ENCODE results near the gene SMG5. TPM values are rescaled to one million over a fixed set of nuclear protein-coding genes. Genes with fewer than 3 reads are reported as not detected.

SMG5 gene
- total RNA-seq, 1 donor from 2014 or later = 77.1 TPM

DNA sequence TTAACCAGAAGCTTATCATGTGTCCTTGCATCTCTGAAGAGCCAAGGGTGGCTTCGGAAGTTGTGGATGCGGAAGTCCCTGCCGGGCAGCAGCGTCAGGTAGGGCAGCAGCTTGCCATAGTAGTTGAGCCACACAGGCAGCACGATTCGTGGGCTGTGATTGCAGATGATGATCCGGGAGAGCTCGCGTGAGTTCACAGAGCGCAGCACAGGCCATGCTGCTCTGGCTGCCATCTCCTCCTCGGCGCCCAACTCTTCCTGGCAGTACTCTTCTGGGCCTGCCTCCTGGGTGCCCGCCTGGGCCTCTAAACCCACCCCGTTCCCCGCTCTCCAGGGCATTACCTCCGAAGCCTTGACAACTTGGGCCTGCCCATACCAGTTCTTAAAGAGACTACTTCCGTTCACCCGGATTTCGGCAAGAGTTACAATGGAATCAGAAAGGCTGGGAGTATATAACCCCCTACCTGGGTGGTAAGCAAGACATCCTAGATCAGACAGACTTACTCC is 16.3 kb upstream of the SMG5 start, which contains the start of gene VHLL:
VHLL (minus strand) TSS at position 456 of the 506 bp plus-strand sequence; CDS start at position 338, 118 bp downstream.
- Mint-ChIP-seq H3K27ac (no peak within 1 kb of the TSS), H3K4me1 (peaks cover 15% of the 10 kb centered on the region), H3K9me3 (no peaks in the 10 kb centered on the region), H3K4me3 (no peak within 1 kb of the TSS), H3K36me3 (ENCODE audit: low read depth) (peaks cover 5% of the 10 kb centered on the region), H3K27me3 (no peaks in the 10 kb centered on the region)
- DNase-seq = no peak
- no peak for ATAC-seq (ENCODE audit: low read depth)
- intact Hi-C loops (cut with micrococcal nuclease) = loop anchor here (5.0 kb wide), 1 partner anchor 38 kb away; the partner anchor contains the start of genes CCT3 and TSACC
- ChIA-PET CTCF (no interaction called here), POLR2A (no interaction called here)
- TF ChIP-seq, protein P1, sequence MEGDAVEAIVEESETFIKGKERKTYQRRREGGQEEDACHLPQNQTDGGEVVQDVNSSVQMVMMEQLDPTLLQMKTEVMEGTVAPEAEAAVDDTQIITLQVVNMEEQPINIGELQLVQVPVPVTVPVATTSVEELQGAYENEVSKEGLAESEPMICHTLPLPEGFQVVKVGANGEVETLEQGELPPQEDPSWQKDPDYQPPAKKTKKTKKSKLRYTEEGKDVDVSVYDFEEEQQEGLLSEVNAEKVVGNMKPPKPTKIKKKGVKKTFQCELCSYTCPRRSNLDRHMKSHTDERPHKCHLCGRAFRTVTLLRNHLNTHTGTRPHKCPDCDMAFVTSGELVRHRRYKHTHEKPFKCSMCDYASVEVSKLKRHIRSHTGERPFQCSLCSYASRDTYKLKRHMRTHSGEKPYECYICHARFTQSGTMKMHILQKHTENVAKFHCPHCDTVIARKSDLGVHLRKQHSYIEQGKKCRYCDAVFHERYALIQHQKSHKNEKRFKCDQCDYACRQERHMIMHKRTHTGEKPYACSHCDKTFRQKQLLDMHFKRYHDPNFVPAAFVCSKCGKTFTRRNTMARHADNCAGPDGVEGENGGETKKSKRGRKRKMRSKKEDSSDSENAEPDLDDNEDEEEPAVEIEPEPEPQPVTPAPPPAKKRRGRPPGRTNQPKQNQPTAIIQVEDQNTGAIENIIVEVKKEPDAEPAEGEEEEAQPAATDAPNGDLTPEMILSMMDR (IDR thresholded peaks at IDR 0.05) = no peak

DNA sequence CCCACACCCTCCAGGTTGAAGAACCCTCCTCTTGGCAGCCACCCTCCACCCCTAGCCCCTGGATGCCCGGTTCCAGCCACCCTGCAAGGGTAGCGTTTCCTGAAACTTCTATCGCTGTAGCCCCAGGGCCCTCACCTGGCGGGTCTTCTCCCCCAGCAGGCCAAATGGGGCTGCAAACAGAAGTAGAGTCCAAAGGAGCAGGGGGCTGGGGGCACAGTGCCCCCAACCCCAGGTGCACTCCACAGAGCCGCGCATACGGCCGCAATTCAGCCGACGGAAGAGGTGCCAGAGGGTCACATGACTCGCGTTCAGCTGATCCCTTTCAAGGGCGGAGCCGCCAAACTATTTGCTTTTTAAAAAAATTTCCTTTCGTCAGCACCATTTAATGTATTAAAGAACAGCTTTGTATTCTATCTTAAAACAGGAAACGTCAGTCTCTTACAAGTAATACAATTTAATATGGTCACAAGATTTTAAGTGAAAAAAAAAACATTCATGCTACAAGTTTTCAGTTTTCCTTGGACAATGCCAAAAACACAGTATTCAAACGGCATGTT is 12.8 kb upstream of the SMG5 start, which contains the start of gene GLMP:
GLMP (minus strand) TSS at position 289 of the 557 bp plus-strand sequence; CDS start at position 255, 34 bp downstream.
- peak; percentile 28 for DNase-seq
- peak within 1 kb of the TSS; percentile 46 for H3K27ac Mint-ChIP-seq
- TF ChIP-seq, protein P1 (IDR thresholded peaks at IDR 0.05) = no peak
- H3K27me3 Mint-ChIP-seq = no peaks in the 10 kb centered on the region
- POLR2A ChIA-PET = interaction anchor here (0.7 to 0.9 kb wide), 2 partner anchors 13 to 24 kb away, joined by 3 to 8 read pairs; partner anchors contain the start of gene SMG5
- ATAC-seq (ENCODE audit: low read depth) = peak; percentile 56
- intact Hi-C loops (cut with micrococcal nuclease) = loop anchor here (1.0 to 5.0 kb wide), 2 partner anchors 13 to 42 kb away; partner anchors contain the start of genes CCT3, SMG5 and TSACC
- H3K4me3 Mint-ChIP-seq = peak within 1 kb of the TSS; percentile 87
- H3K36me3 Mint-ChIP-seq (ENCODE audit: low read depth) = peaks cover 2% of the 10 kb centered on the region
- H3K4me1 Mint-ChIP-seq = peaks cover 21% of the 10 kb centered on the region
- CTCF ChIA-PET = interaction anchor here (1.0 kb wide), 1 partner anchor 24 kb away, joined by 5 read pairs; no protein-coding TSS in a partner anchor
- H3K9me3 Mint-ChIP-seq = no peaks in the 10 kb centered on the region

DNA sequence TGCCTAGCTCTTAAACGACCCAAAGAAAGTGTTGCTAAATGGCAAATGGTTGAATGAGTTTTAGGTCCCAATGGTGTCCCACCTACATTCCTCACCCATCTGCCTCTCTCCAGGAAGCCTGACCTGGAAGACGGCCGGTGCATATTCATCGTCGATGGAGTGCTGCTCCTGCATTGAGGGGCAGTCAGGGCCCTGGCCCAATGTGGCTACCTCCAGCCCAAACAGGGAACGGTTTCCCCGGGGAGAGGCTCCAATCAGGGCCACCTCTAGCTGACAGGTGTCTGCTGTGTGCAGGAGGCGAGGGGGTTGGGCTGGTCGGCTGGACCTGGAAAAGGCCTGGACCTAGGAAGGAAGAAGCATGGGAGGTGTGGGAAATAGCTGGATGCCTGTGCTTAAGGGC is 11.3 kb upstream of the SMG5 start:
- DNase-seq (no peak), ATAC-seq (ENCODE audit: low read depth) (no peak)
- Mint-ChIP-seq H3K4me1 (peaks cover 21% of the 10 kb centered on the region), H3K27me3 (no peaks in the 10 kb centered on the region), H3K4me3 (no peak overlapping the region), H3K27ac (no peak overlapping the region), H3K36me3 (ENCODE audit: low read depth) (peaks cover 7% of the 10 kb centered on the region), H3K9me3 (no peaks in the 10 kb centered on the region)
- ChIA-PET POLR2A (interaction anchor here (1.4 kb wide), 1 partner anchor 11 kb away, joined by 5 read pairs; the partner anchor contains the start of gene SMG5), CTCF (no interaction called here)
- TF ChIP-seq, protein P1 (IDR thresholded peaks at IDR 0.05) = no peak
- intact Hi-C loops (cut with micrococcal nuclease) = no loop called here

DNA sequence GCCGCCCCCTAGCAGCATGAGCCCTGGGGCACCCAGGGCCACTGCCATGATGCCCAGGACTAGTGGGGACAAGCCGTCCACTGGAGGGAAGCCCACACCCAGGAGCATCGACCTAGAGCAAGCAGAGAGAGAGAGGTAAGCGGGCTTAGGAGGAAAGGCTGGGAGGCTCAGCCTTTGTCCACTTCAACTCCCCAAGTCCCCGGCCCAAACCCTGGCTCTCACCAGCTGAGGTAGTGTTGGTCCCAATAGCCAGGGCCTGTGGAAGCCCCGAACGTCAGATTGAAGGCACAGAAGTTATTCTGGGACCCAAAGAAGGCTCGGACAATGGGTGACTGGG is 10.4 kb upstream of the SMG5 start:
- CTCF ChIA-PET = no interaction called here
- TF ChIP-seq, protein P1 (IDR thresholded peaks at IDR 0.05) = no peak
- ATAC-seq (ENCODE audit: low read depth) (no peak), DNase-seq (no peak)
- intact Hi-C loops (cut with micrococcal nuclease) = no loop called here
- peaks cover 21% of the 10 kb centered on the region for H3K4me1 Mint-ChIP-seq
- no peak overlapping the region for H3K27ac Mint-ChIP-seq
- H3K9me3 Mint-ChIP-seq = no peaks in the 10 kb centered on the region
- peaks cover 11% of the 10 kb centered on the region for H3K36me3 Mint-ChIP-seq (ENCODE audit: low read depth)
- POLR2A ChIA-PET = interaction anchor here (1.4 kb wide), 1 partner anchor 10 kb away, joined by 5 read pairs; the partner anchor contains the start of gene SMG5
- H3K27me3 Mint-ChIP-seq = no peaks in the 10 kb centered on the region
- H3K4me3 Mint-ChIP-seq = no peak overlapping the region

Data from activated B cell treated with CpG ODN at 0.5 μM for 24 hours (primary cell).